Neural progenitor cell (in vitro differentiated cells): Measurements from ENCODE around the gene GNB1. TPM values are rescaled to one million over a fixed set of nuclear protein-coding genes. Genes with fewer than 3 reads are reported as not detected.

Source experiments
- DNase-seq: peaks from one replicate; pipeline ENCODE4 v3.0.0-alpha.2; 2016; ENCODE audit warnings: low spot score
- H2AFZ ChIP-seq: fragments of 200-600 bp; sonication (generic); replicated peaks from 2 replicates; pipeline ENCODE4 v1.6.1; 2016; ENCODE audit warnings: antibody characterized with exemption
- H3F3A ChIP-seq: fragments of 200-600 bp; sonication (generic); 2 replicates; pipeline ENCODE4 v1.6.1; 2016; ENCODE audit warnings: antibody characterized with exemption, low read depth
- H3K27ac ChIP-seq: fragments of 200-600 bp; sonication (generic); 2 replicates; pipeline ENCODE4 v1.5.1; 2016; ENCODE audit warnings: mild to moderate bottlenecking
- H3K27me3 ChIP-seq: fragments of 200-600 bp; sonication (generic); 2 replicates; pipeline ENCODE4 v1.6.1; 2016; ENCODE audit warnings: mild to moderate bottlenecking, moderate library complexity
- H3K36me3 ChIP-seq: fragments of 200-600 bp; sonication (generic); 2 replicates; pipeline ENCODE4 v1.5.1; 2016
- H3K4me1 ChIP-seq: fragments of 200-600 bp; sonication (generic); 2 replicates; pipeline ENCODE4 v1.6.1; 2016; ENCODE audit warnings: mixed run types
- H3K4me2 ChIP-seq: fragments of 200-600 bp; sonication (generic); 2 replicates; pipeline ENCODE4 v1.6.1; 2016
- H3K4me3 ChIP-seq: fragments of 200-600 bp; sonication (generic); 2 replicates; pipeline ENCODE4 v1.5.1; 2016
- H3K79me2 ChIP-seq: fragments of 200-600 bp; sonication (generic); 2 replicates; pipeline ENCODE4 v1.6.1; 2016; ENCODE audit warnings: low read depth
- H3K9ac ChIP-seq: fragments of 200-600 bp; sonication (generic); 2 replicates; pipeline ENCODE4 v1.6.1; 2016
- H3K9me3 ChIP-seq: fragments of 200-600 bp; sonication (generic); 2 replicates; pipeline ENCODE4 v1.5.1; 2016; ENCODE audit warnings: low read depth
- H4K20me1 ChIP-seq: fragments of 200-600 bp; sonication (generic); 2 replicates; pipeline ENCODE4 v1.6.1; 2016; ENCODE audit warnings: low read depth
- H3K27ac Mint-ChIP-seq: 3 replicates; pipeline ENCODE4 v1.8.0; 2021; ENCODE audit warnings: mixed read lengths
- H3K27me3 Mint-ChIP-seq: 2 replicates; pipeline ENCODE4 v1.8.0; 2022; ENCODE audit warnings: low read depth, mild to moderate bottlenecking, inconsistent platforms, moderate library complexity, mixed read lengths; ENCODE audit not compliant: insufficient read depth
- H3K36me3 Mint-ChIP-seq: 3 replicates; pipeline ENCODE4 v1.8.0; 2021; ENCODE audit warnings: mixed read lengths
- H3K4me1 Mint-ChIP-seq: 3 replicates; pipeline ENCODE4 v1.8.0; 2021; ENCODE audit warnings: mixed read lengths
- H3K4me3 Mint-ChIP-seq: 3 replicates; pipeline ENCODE4 v1.8.0; 2021; ENCODE audit warnings: mild to moderate bottlenecking, moderate library complexity, mixed read lengths
- H3K9me3 Mint-ChIP-seq: 3 replicates; pipeline ENCODE4 v1.8.0; 2020; ENCODE audit warnings: mixed read lengths
- EZH2 ChIP-seq: fragments of 200-600 bp; sonication (generic); IDR thresholded peaks from 2 replicates; pipeline ENCODE4 v1.6.1; 2017; ENCODE audit warnings: antibody characterized with exemption, mild to moderate bottlenecking, moderate library complexity
- EZH2phosphoT487 ChIP-seq: fragments of 200-600 bp; sonication (generic); IDR thresholded peaks from 2 replicates; pipeline ENCODE4 v1.6.1; 2017; ENCODE audit warnings: antibody characterized with exemption
- total RNA-seq: library from RNA; depleted of rRNA; stranded (reverse); fragments of >200 nt; gene quantifications from 2 replicates; pipeline ENCODE4 v1.2.3, GENCODE V29; 2015; ENCODE audit warnings: low replicate concordance
- TF ChIP-seq, protein P1 (sequence below): fragments of 200-600 bp; sonication (generic); IDR thresholded peaks from 2 replicates; pipeline ENCODE4 v1.5.1; 2017; ENCODE audit warnings: antibody characterized with exemption, mild to moderate bottlenecking

The GNB1 gene
- total RNA-seq, 1 donor from 2014 or later: 175 TPM

GRCh38 chr1:1917995-1918900 lies 27.4 kb upstream of the GNB1 start:
- peak overlapping the region; percentile 74 for H3K4me2 ChIP-seq
- no peaks in the 10 kb centered on the region for H3K9me3 ChIP-seq
- peaks cover 11% of the 10 kb centered on the region for H3K4me1 ChIP-seq
- Mint-ChIP-seq H3K4me1 (peaks cover 13% of the 10 kb centered on the region), H3K27me3 (peaks cover 8% of the 10 kb centered on the region), H3K9me3 (no peaks in the 10 kb centered on the region), H3K36me3 (no peaks in the 10 kb centered on the region), H3K27ac (no peak overlapping the region), H3K4me3 (peak overlapping the region; percentile 77)
- no peaks in the 10 kb centered on the region for H3K79me2 ChIP-seq
- H3K27me3 ChIP-seq: peaks cover 20% of the 10 kb centered on the region
- no peaks in the 10 kb centered on the region for H3K36me3 ChIP-seq
- no peak overlapping the region for H3K27ac ChIP-seq
- no peaks in the 10 kb centered on the region for H4K20me1 ChIP-seq
- H3F3A ChIP-seq: peaks cover 8% of the 10 kb centered on the region
- DNase-seq: no peak
- no peak overlapping the region for H3K9ac ChIP-seq
- TF ChIP-seq, protein P1, sequence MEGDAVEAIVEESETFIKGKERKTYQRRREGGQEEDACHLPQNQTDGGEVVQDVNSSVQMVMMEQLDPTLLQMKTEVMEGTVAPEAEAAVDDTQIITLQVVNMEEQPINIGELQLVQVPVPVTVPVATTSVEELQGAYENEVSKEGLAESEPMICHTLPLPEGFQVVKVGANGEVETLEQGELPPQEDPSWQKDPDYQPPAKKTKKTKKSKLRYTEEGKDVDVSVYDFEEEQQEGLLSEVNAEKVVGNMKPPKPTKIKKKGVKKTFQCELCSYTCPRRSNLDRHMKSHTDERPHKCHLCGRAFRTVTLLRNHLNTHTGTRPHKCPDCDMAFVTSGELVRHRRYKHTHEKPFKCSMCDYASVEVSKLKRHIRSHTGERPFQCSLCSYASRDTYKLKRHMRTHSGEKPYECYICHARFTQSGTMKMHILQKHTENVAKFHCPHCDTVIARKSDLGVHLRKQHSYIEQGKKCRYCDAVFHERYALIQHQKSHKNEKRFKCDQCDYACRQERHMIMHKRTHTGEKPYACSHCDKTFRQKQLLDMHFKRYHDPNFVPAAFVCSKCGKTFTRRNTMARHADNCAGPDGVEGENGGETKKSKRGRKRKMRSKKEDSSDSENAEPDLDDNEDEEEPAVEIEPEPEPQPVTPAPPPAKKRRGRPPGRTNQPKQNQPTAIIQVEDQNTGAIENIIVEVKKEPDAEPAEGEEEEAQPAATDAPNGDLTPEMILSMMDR: no peak
- peak overlapping the region; percentile 62 for H3K4me3 ChIP-seq
- peak overlapping the region; percentile 84 for H2AFZ ChIP-seq

DNA sequence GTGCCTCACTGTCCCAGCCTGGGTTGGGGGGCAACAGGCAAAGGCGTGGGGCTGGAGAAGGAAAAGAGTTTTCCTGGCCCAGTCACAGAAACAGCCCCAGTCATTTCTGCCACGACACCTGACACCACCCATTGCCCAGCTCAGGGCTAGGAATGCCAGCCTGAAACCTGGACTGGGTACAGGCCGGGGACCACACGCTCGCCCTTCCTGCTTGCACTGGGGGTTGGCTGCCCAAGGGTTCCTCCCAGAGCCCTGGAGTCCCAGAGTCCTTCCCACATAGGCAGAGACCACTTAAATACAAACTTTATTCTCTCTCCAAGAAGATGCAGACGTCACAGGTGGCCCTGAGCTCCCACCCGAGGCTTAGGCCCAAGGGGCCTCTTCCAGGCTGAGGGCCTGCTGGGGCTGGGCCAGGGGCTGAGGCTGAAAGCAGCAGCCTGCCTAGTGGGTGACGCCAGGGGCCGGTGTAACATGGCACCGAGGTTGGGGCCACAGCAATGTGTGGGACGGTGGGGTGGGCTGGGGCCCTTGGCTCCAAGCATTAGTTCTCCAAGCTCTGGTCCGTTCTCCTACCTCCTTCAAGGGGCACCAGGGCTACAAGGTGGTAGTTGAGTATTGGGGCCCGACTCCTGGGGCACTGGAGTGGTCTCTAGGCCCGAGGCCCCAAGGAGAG lies 26.6 kb upstream of the GNB1 start:
- peak overlapping the region; percentile 59 for H3K4me3 Mint-ChIP-seq

DNA sequence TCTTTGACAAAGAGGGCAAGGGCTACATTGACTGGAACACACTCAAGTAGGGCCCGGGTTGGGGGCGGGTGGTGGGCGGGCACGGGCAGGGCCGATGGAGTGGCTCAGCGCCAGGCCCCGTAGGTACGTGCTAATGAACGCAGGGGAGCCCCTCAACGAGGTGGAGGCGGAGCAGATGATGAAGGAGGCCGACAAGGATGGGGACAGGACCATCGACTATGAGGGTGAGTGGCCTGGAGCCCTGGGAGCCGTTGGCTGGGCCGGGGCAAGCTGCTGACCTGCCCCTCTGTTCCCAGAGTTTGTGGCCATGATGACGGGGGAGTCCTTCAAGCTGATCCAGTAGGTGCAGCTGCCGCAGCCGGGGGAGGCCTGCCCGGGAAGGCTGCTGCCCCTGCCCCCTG lies 26.0 kb upstream of the GNB1 start:
- Histone ChIP-seq H3K4me3 (no peak overlapping the region), H3K9me3 (no peaks in the 10 kb centered on the region), H2AFZ (no peak overlapping the region), H4K20me1 (no peaks in the 10 kb centered on the region), H3K79me2 (no peaks in the 10 kb centered on the region), H3K27ac (no peak overlapping the region), H3K36me3 (no peaks in the 10 kb centered on the region), H3K9ac (no peak overlapping the region), H3K27me3 (peaks cover 20% of the 10 kb centered on the region), H3F3A (peaks cover 8% of the 10 kb centered on the region), H3K4me2 (no peak overlapping the region), H3K4me1 (peaks cover 7% of the 10 kb centered on the region)
- Mint-ChIP-seq H3K9me3 (no peaks in the 10 kb centered on the region), H3K4me1 (peaks cover 13% of the 10 kb centered on the region), H3K27me3 (peaks cover 8% of the 10 kb centered on the region), H3K27ac (no peak overlapping the region), H3K36me3 (no peaks in the 10 kb centered on the region), H3K4me3 (no peak overlapping the region)
- TF ChIP-seq EZH2 (no peak), EZH2phosphoT487 (no peak)
- TF ChIP-seq, protein P1: no peak
- DNase-seq: no peak

More for the DNA sequence above, 26.6 kb upstream of the GNB1 start:
- Histone ChIP-seq H4K20me1 (no peaks in the 10 kb centered on the region), H3F3A (peaks cover 8% of the 10 kb centered on the region), H3K4me2 (no peak overlapping the region), H3K9ac (no peak overlapping the region), H3K79me2 (no peaks in the 10 kb centered on the region), H3K4me3 (no peak overlapping the region), H3K27ac (no peak overlapping the region), H3K4me1 (peaks cover 7% of the 10 kb centered on the region), H2AFZ (no peak overlapping the region), H3K9me3 (no peaks in the 10 kb centered on the region), H3K36me3 (no peaks in the 10 kb centered on the region), H3K27me3 (peaks cover 20% of the 10 kb centered on the region)
- Mint-ChIP-seq H3K4me1 (peaks cover 13% of the 10 kb centered on the region), H3K27me3 (peaks cover 8% of the 10 kb centered on the region), H3K36me3 (no peaks in the 10 kb centered on the region), H3K9me3 (no peaks in the 10 kb centered on the region), H3K27ac (no peak overlapping the region)
- no peak for TF ChIP-seq EZH2phosphoT487
- no peak for TF ChIP-seq EZH2
- TF ChIP-seq, protein P1: no peak
- no peak for DNase-seq
